ENCODE results near the gene OLA1. TPM values are rescaled to one million over a fixed set of nuclear protein-coding genes. Genes with fewer than 3 reads are reported as not detected.

The OLA1 gene
- total RNA-seq, 1 donor from 2014 or later: 323 TPM

DNA sequence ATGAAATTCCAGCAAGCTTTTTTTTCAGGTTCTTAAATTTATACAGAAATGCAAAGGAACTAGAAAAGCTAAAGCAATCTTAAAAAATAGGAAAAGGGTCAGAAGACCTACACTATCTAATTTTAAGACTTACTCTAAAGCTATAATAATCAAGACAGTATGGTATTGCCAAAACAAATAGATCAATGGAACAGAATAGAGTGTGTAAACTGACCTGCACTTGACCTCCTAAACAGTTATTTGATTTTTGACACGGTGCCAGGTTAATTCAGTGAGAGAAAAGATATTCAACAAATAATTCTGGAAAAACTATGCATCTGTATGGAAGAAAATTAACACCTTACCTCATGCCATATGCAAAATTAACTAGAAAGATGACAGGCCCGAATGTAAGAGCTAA lies 73.6 kb downstream of the OLA1 start:
- Mint-ChIP-seq H3K4me3 (no peak overlapping the region), H3K27me3 (ENCODE audit: insufficient read depth, low read depth) (no peaks in the 10 kb centered on the region), H3K4me1 (peaks cover 11% of the 10 kb centered on the region), H3K9me3 (peaks cover 53% of the 10 kb centered on the region), H3K27ac (no peak overlapping the region), H3K36me3 (peaks cover 43% of the 10 kb centered on the region)
- H2AFZ ChIP-seq (replicated peaks): no peak overlapping the region
- no peak overlapping the region for H3K4me2 ChIP-seq
- peaks cover 3% of the 10 kb centered on the region for H4K20me1 ChIP-seq (ENCODE audit: low read depth)
- no peaks in the 10 kb centered on the region for H3F3A ChIP-seq (ENCODE audit: low read depth)
- DNase-seq (ENCODE audit: low spot score): no peak
- H3K27ac ChIP-seq: no peak overlapping the region
- no peaks in the 10 kb centered on the region for H3K27me3 ChIP-seq
- H3K4me3 ChIP-seq: no peak overlapping the region
- TF ChIP-seq EZH2 (IDR thresholded peaks at IDR 0.05) (no peak), EZH2phosphoT487 (IDR thresholded peaks at IDR 0.05) (no peak)
- TF ChIP-seq, protein P1, sequence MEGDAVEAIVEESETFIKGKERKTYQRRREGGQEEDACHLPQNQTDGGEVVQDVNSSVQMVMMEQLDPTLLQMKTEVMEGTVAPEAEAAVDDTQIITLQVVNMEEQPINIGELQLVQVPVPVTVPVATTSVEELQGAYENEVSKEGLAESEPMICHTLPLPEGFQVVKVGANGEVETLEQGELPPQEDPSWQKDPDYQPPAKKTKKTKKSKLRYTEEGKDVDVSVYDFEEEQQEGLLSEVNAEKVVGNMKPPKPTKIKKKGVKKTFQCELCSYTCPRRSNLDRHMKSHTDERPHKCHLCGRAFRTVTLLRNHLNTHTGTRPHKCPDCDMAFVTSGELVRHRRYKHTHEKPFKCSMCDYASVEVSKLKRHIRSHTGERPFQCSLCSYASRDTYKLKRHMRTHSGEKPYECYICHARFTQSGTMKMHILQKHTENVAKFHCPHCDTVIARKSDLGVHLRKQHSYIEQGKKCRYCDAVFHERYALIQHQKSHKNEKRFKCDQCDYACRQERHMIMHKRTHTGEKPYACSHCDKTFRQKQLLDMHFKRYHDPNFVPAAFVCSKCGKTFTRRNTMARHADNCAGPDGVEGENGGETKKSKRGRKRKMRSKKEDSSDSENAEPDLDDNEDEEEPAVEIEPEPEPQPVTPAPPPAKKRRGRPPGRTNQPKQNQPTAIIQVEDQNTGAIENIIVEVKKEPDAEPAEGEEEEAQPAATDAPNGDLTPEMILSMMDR (IDR thresholded peaks at IDR 0.05): no peak
- H3K4me1 ChIP-seq: peaks cover 12% of the 10 kb centered on the region
- H3K9me3 ChIP-seq (ENCODE audit: low read depth): peaks cover 26% of the 10 kb centered on the region
- H3K9ac ChIP-seq: no peak overlapping the region
- H3K79me2 ChIP-seq (ENCODE audit: low read depth): peaks cover 100% of the 10 kb centered on the region
- peaks cover 37% of the 10 kb centered on the region for H3K36me3 ChIP-seq

DNA sequence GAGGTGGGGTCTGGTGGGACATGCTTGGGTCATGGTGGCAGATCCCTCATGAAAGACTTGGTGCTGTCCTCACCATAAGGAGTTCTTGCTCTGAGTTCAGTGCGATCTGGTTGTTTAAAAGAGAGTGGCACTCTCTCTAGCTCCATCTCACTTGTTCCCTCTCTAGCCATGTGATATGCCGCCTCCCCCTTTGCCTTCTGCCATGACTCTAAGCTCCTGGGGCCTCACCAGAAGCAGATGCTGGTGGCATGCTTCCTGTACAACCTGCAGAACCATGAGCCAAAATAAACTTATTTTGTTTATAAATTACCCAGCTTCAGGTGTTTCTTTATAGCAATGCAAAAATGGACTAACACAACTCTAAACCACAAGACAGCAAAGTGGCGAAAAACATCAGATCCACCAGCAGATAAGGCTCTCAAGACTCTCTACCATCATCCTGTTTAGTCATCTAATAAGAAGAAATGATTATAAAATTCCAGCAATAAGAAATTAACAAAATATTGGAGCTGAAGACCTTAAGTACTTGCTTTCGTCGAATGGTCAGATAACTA lies 75.5 kb downstream of the OLA1 start:
- Mint-ChIP-seq H3K27me3 (ENCODE audit: insufficient read depth, low read depth) (no peaks in the 10 kb centered on the region), H3K27ac (no peak overlapping the region), H3K36me3 (peaks cover 58% of the 10 kb centered on the region), H3K9me3 (peaks cover 71% of the 10 kb centered on the region), H3K4me3 (no peak overlapping the region), H3K4me1 (peaks cover 11% of the 10 kb centered on the region)
- H3K9me3 ChIP-seq (ENCODE audit: low read depth): peaks cover 34% of the 10 kb centered on the region
- peaks cover 100% of the 10 kb centered on the region for H3K79me2 ChIP-seq (ENCODE audit: low read depth)
- no peaks in the 10 kb centered on the region for H3K27me3 ChIP-seq
- no peak for DNase-seq (ENCODE audit: low spot score)
- TF ChIP-seq EZH2phosphoT487 (IDR thresholded peaks at IDR 0.05) (no peak), EZH2 (IDR thresholded peaks at IDR 0.05) (no peak)
- TF ChIP-seq, protein P1 (IDR thresholded peaks at IDR 0.05): no peak
- no peak overlapping the region for H3K4me2 ChIP-seq
- H3K36me3 ChIP-seq: peaks cover 44% of the 10 kb centered on the region
- peaks cover 3% of the 10 kb centered on the region for H4K20me1 ChIP-seq (ENCODE audit: low read depth)
- no peak overlapping the region for H3K9ac ChIP-seq
- no peaks in the 10 kb centered on the region for H3F3A ChIP-seq (ENCODE audit: low read depth)
- peaks cover 11% of the 10 kb centered on the region for H3K4me1 ChIP-seq
- no peak overlapping the region for H3K27ac ChIP-seq
- no peak overlapping the region for H3K4me3 ChIP-seq
- no peak overlapping the region for H2AFZ ChIP-seq (replicated peaks)

DNA sequence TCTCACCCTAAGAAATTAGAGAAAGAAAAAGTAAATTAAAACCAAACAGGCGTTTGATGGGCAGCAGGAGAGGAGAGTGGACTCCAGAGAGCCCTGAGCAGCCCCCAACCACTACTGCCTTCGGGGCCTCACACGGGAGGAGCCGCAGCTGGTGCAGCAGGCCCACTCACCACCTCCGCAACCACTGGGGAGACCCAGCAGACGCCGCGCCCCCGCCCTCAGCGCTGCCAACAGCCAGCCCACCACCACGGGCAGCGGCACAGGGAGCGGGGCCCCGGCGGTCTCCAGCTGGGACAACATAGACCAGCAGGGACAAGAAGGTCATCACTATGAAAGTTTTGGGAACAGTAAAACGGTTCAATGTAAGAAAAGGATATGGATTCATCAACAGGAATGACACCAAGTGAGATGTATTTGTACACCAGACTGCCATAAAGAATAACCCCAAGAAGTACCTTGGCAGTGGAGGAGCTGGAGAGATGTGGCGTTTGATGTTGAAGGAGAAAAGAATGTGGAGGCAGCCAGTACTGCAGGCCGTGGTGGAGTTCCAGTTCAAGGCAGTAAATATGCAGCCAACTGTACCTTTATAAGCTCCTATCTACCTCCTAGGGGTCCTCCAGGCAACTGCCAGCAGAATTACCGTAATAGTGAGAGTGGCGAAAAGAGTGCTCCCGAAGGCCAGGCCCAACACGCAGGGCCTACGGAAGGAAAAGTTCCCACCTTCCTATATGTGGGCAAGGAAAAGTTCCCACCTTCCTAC lies 76.5 kb downstream of the OLA1 start:
- Histone ChIP-seq H3K9ac (no peak overlapping the region), H3K4me1 (peaks cover under 1% of the 10 kb centered on the region), H4K20me1 (ENCODE audit: low read depth) (no peaks in the 10 kb centered on the region), H3K4me3 (no peak overlapping the region), H3K27me3 (no peaks in the 10 kb centered on the region), H3K36me3 (peaks cover 44% of the 10 kb centered on the region), H3K79me2 (ENCODE audit: low read depth) (peaks cover 100% of the 10 kb centered on the region), H3K9me3 (ENCODE audit: low read depth) (peaks cover 34% of the 10 kb centered on the region), H3K4me2 (no peak overlapping the region), H3F3A (ENCODE audit: low read depth) (no peaks in the 10 kb centered on the region), H2AFZ (replicated peaks) (no peak overlapping the region), H3K27ac (no peak overlapping the region)
- Mint-ChIP-seq H3K27me3 (ENCODE audit: insufficient read depth, low read depth) (no peaks in the 10 kb centered on the region), H3K36me3 (peaks cover 63% of the 10 kb centered on the region), H3K9me3 (peaks cover 76% of the 10 kb centered on the region), H3K27ac (no peak overlapping the region), H3K4me3 (peak overlapping the region; percentile 8), H3K4me1 (peaks cover 6% of the 10 kb centered on the region)
- DNase-seq (ENCODE audit: low spot score): no peak
- no peak for TF ChIP-seq EZH2phosphoT487 (IDR thresholded peaks at IDR 0.05)

DNA sequence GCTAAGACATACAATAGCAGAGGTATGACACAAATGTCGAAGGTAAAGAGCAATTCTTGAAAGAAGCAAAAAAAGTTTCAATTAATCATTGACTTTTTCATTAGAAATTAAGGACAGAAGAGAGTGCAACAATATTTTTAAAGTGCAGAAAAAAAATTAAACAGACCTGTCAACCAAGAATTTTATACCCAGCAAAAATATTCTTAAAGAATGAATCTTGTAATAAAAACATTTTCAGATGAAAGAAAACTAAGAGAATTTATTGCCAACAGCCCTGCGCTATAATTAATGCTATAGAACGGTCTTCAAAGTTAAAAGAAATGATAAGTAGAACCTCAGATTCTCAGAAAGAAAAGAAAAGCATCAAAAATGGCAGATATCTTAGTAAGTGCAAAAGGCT lies 79.0 kb downstream of the OLA1 start:
- H3K79me2 ChIP-seq (ENCODE audit: low read depth): peaks cover 98% of the 10 kb centered on the region
- H3K27ac ChIP-seq: no peak overlapping the region
- no peak overlapping the region for H3K4me2 ChIP-seq
- H3K36me3 ChIP-seq: peaks cover 28% of the 10 kb centered on the region
- no peaks in the 10 kb centered on the region for H3K27me3 ChIP-seq
- Mint-ChIP-seq H3K4me3 (no peak overlapping the region), H3K36me3 (peaks cover 61% of the 10 kb centered on the region), H3K27me3 (ENCODE audit: insufficient read depth, low read depth) (no peaks in the 10 kb centered on the region), H3K9me3 (peaks cover 67% of the 10 kb centered on the region), H3K27ac (no peak overlapping the region), H3K4me1 (no peaks in the 10 kb centered on the region)
- TF ChIP-seq EZH2 (IDR thresholded peaks at IDR 0.05): no peak
- TF ChIP-seq, protein P1 (IDR thresholded peaks at IDR 0.05): no peak
- no peak for TF ChIP-seq EZH2phosphoT487 (IDR thresholded peaks at IDR 0.05)
- no peak overlapping the region for H3K9ac ChIP-seq
- no peak overlapping the region for H3K4me3 ChIP-seq
- no peaks in the 10 kb centered on the region for H3F3A ChIP-seq (ENCODE audit: low read depth)
- no peaks in the 10 kb centered on the region for H4K20me1 ChIP-seq (ENCODE audit: low read depth)
- peaks cover 20% of the 10 kb centered on the region for H3K9me3 ChIP-seq (ENCODE audit: low read depth)
- H3K4me1 ChIP-seq: no peaks in the 10 kb centered on the region
- no peak overlapping the region for H2AFZ ChIP-seq (replicated peaks)
- DNase-seq (ENCODE audit: low spot score): no peak

All from neural progenitor cell (in vitro differentiated cells).